HEK293T (cell line): ENCODE results near the gene UBASH3A.
A peak's percentile ranks its signal among the peaks of the same experiment; 100 is the strongest.

Source experiments
- CTCF ChIA-PET: fragments of 350-600 bp; formaldehyde crosslinking; extraction: SDS; loops from one replicate; lab custom pipeline; 2021; ENCODE audit warnings: antibody characterized with exemption, inconsistent platforms; lab: Yijun Ruan, JAX
- POLR2A ChIA-PET: fragments of 350-600 bp; formaldehyde crosslinking; extraction: SDS; loops from one replicate; lab custom pipeline; 2020; ENCODE audit warnings: antibody characterized with exemption, inconsistent platforms; lab: Yijun Ruan, JAX
- DNase-seq: peaks from one replicate; pipeline ENCODE4 v3.0.0; 2012; ENCODE audit warnings: mixed read lengths; ENCODE audit errors: extremely low spot score
- ARNT ChIP-seq: fragments of 450-650 bp; IDR thresholded peaks from 2 replicates; pipeline ENCODE4 v1.6.1; 2017; ENCODE audit warnings: mild to moderate bottlenecking
- BHLHE40 ChIP-seq: fragments of 450-650 bp; IDR thresholded peaks from 2 replicates; pipeline ENCODE4 v1.6.1; 2016; ENCODE audit warnings: mild to moderate bottlenecking, moderate library complexity, borderline replicate concordance
- CTBP1 ChIP-seq: fragments of 450-650 bp; IDR thresholded peaks from 2 replicates; pipeline ENCODE4 v1.6.1; 2016; ENCODE audit warnings: borderline replicate concordance
- ELF4 ChIP-seq: fragments of 450-650 bp; IDR thresholded peaks from 2 replicates; pipeline ENCODE4 v1.6.1; 2017; ENCODE audit warnings: antibody characterized with exemption
- FOXA1 ChIP-seq: fragments of 450-650 bp; IDR thresholded peaks from 2 replicates; pipeline ENCODE4 v1.6.1; 2016; ENCODE audit warnings: mild to moderate bottlenecking
- FOXK2 ChIP-seq: fragments of 450-650 bp; IDR thresholded peaks from 2 replicates; pipeline ENCODE4 v1.6.1; 2016; ENCODE audit warnings: mild to moderate bottlenecking
- FOXM1 ChIP-seq: fragments of 450-650 bp; IDR thresholded peaks from 2 replicates; pipeline ENCODE4 v1.6.1; 2017; ENCODE audit warnings: mild to moderate bottlenecking, borderline replicate concordance
- HDGF ChIP-seq: fragments of 450-650 bp; IDR thresholded peaks from 2 replicates; pipeline ENCODE4 v1.6.1; 2017; ENCODE audit warnings: antibody characterized with exemption, borderline replicate concordance
- L3MBTL2 ChIP-seq: fragments of 450-650 bp; conservative IDR thresholded peaks from 2 replicates; pipeline ENCODE4 v1.6.1; 2016; ENCODE audit warnings: mild to moderate bottlenecking
- LEF1 ChIP-seq: fragments of 450-650 bp; IDR thresholded peaks from 2 replicates; pipeline ENCODE4 v1.6.1; 2017; ENCODE audit warnings: mild to moderate bottlenecking, borderline replicate concordance
- NFRKB ChIP-seq: fragments of 450-650 bp; IDR thresholded peaks from 2 replicates; pipeline ENCODE4 v1.6.1; 2016; ENCODE audit warnings: mild to moderate bottlenecking, moderate library complexity
- SP1 ChIP-seq: fragments of 450-650 bp; IDR thresholded peaks from 2 replicates; pipeline ENCODE4 v1.6.1; 2017
- SUZ12 ChIP-seq: fragments of 450-650 bp; IDR thresholded peaks from 2 replicates; pipeline ENCODE4 v1.6.1; 2016; ENCODE audit warnings: mild to moderate bottlenecking
- TARDBP ChIP-seq: fragments of 450-650 bp; IDR thresholded peaks from 2 replicates; pipeline ENCODE4 v1.6.1; 2016
- ZNF384 ChIP-seq: fragments of 450-650 bp; IDR thresholded peaks from 2 replicates; pipeline ENCODE4 v1.6.1; 2016
- TF ChIP-seq, protein P1 (sequence below): fragments of 450-650 bp; IDR thresholded peaks from 2 replicates; pipeline ENCODE4 v1.6.1; 2016

The UBASH3A gene

GRCh38 chr21:42366292-42367010, 37.3 kb upstream of the UBASH3A start, which contains the start of gene TFF1:
TFF1 (minus strand) TSS chr21:42366535; CDS start chr21:42366495, 40 bp downstream.
- TF ChIP-seq FOXM1: no peak
- no peak for TF ChIP-seq FOXK2
- no peak for TF ChIP-seq SP1
- no peak for TF ChIP-seq LEF1
- no peak for TF ChIP-seq L3MBTL2
- TF ChIP-seq, protein P1, sequence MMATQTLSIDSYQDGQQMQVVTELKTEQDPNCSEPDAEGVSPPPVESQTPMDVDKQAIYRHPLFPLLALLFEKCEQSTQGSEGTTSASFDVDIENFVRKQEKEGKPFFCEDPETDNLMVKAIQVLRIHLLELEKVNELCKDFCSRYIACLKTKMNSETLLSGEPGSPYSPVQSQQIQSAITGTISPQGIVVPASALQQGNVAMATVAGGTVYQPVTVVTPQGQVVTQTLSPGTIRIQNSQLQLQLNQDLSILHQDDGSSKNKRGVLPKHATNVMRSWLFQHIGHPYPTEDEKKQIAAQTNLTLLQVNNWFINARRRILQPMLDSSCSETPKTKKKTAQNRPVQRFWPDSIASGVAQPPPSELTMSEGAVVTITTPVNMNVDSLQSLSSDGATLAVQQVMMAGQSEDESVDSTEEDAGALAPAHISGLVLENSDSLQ: no peak
- TF ChIP-seq BHLHE40: no peak
- TF ChIP-seq FOXA1: no peak
- TF ChIP-seq CTBP1: no peak
- TF ChIP-seq NFRKB: no peak
- no peak for TF ChIP-seq SUZ12
- no peak for TF ChIP-seq HDGF
- no peak for DNase-seq
- POLR2A ChIA-PET: no interaction called here
- CTCF ChIA-PET: no interaction called here

GRCh38 chr21:42367367-42368165, 36.1 kb upstream of the UBASH3A start:
- TF ChIP-seq ARNT (no peak), SP1 (no peak), SUZ12 (no peak), LEF1 (no peak), FOXA1 (no peak)
- TF ChIP-seq, protein P1: peak; percentile 73
- POLR2A ChIA-PET: no interaction called here
- CTCF ChIA-PET: interaction anchor here (0.6 to 0.8 kb wide), 2 partner anchors 26 to 490 kb away, joined by 3 to 9 read pairs; no protein-coding TSS in a partner anchor
- DNase-seq: no peak

- no peak for DNase-seq
- CTCF ChIA-PET: no interaction called here
- POLR2A ChIA-PET: no interaction called here
- TF ChIP-seq HDGF (no peak), CTBP1 (no peak), FOXK2 (no peak), ELF4 (no peak), TARDBP (no peak), FOXA1 (no peak), SP1 (no peak), NFRKB (no peak), FOXM1 (no peak), LEF1 (no peak), BHLHE40 (no peak), L3MBTL2 (no peak), ZNF384 (no peak), ARNT (no peak), SUZ12 (no peak)
- TF ChIP-seq, protein P1: no peak
Measured at GRCh38 chr21:42369821-42370220, 33.9 kb upstream of the UBASH3A start.

GRCh38 chr21:42370894-42371654, 32.6 kb upstream of the UBASH3A start:
- no peak for TF ChIP-seq NFRKB
- no peak for TF ChIP-seq FOXM1
- TF ChIP-seq L3MBTL2: no peak
- TF ChIP-seq, protein P1: no peak
- no peak for TF ChIP-seq FOXK2
- TF ChIP-seq LEF1: no peak
- TF ChIP-seq HDGF: no peak
- no peak for TF ChIP-seq CTBP1
- no peak for TF ChIP-seq ZNF384
- no peak for TF ChIP-seq ARNT
- TF ChIP-seq BHLHE40: no peak
- TF ChIP-seq SUZ12: no peak
- no peak for TF ChIP-seq ELF4
- TF ChIP-seq SP1: no peak
- TF ChIP-seq TARDBP: no peak
- no peak for TF ChIP-seq FOXA1
- no peak for DNase-seq
- POLR2A ChIA-PET: no interaction called here
- CTCF ChIA-PET: no interaction called here
